Activated CD8-positive, alpha-beta T cell treated with anti-CD3 and anti-CD28 coated beads for 36 hours (primary cell): ENCODE data around the gene NPHP4. TPM values are rescaled to one million over a fixed set of nuclear protein-coding genes. Genes with fewer than 3 reads are reported as not detected.

ENCODE experiments used
- ATAC-seq: fragments of 200-7000 bp; cut with Tn5 transposase; one replicate; pipeline ENCODE4 v1.10.0; 2021; ENCODE audit warnings: mild to moderate bottlenecking, moderate library complexity
- CTCF ChIA-PET: fragments of 350-600 bp; sonication (Branson Sonifier 250); formaldehyde crosslinking; loops from one replicate; lab custom pipeline; 2021; ENCODE audit warnings: antibody characterized with exemption; lab: Charles Lee
- POLR2A ChIA-PET: fragments of 350-600 bp; sonication (Branson Sonifier 250); formaldehyde crosslinking; loops from one replicate; lab custom pipeline; 2021; ENCODE audit warnings: antibody characterized with exemption; lab: Charles Lee
- DNase-seq: peaks from one replicate; pipeline ENCODE4 v3.0.0-alpha.2; 2020
- H3K27ac Mint-ChIP-seq: one replicate; pipeline ENCODE4 v1.8.0; 2021; ENCODE audit warnings: mild to moderate bottlenecking, mixed read lengths
- H3K27me3 Mint-ChIP-seq: one replicate; pipeline ENCODE4 v1.8.0; 2021; ENCODE audit warnings: mixed read lengths
- H3K36me3 Mint-ChIP-seq: one replicate; pipeline ENCODE4 v1.8.0; 2021; ENCODE audit warnings: low read depth, mixed read lengths
- H3K4me1 Mint-ChIP-seq: one replicate; pipeline ENCODE4 v1.8.0; 2021; ENCODE audit warnings: low read depth, mixed read lengths
- H3K4me3 Mint-ChIP-seq: one replicate; pipeline ENCODE4 v1.8.0; 2021; ENCODE audit warnings: mild to moderate bottlenecking, moderate library complexity, mixed read lengths
- H3K9me3 Mint-ChIP-seq: one replicate; pipeline ENCODE4 v1.8.0; 2021; ENCODE audit warnings: mixed read lengths
- intact Hi-C: fragments of 100-400 bp; cut with micrococcal nuclease; formaldehyde crosslinking; loops from one replicate; pipeline ENCODE4 v1.10.0; 2022
- total RNA-seq, 2 experiments: library from RNA; stranded (reverse); gene quantifications; one replicate each; pipeline ENCODE4 v1.2.3, GENCODE V29; 2021
- TF ChIP-seq, protein P1 (sequence below): fragments of 200-600 bp; IDR thresholded peaks from one replicate; pipeline ENCODE4 v1.8.0; 2022; ENCODE audit warnings: antibody characterized with exemption, mild to moderate bottlenecking

Gene NPHP4
- total RNA-seq, 2 experiments from 2014 or later, result 16.5 to 16.8 TPM

DNA sequence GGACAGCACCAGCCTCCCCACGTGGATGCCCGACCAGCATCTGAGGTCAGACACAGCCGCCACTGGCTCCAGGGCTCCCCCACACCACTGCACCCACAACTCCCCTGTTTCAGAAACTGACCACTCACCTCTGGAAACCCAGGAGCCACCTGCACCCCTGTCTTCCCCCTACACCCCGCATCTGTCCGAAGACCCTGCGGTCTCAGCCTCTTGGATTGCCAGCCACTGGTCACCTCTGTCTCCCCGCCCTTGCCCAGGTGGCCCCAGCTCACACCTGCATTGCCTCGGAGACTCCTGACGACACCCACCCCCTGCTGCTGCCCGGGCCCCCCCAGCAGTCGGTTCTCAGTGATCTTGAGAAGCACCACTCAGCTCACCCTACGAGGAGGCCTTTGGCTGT is 21.3 kb upstream of the NPHP4 start:
- H3K4me3 Mint-ChIP-seq, result no peak overlapping the region
- TF ChIP-seq, protein P1, sequence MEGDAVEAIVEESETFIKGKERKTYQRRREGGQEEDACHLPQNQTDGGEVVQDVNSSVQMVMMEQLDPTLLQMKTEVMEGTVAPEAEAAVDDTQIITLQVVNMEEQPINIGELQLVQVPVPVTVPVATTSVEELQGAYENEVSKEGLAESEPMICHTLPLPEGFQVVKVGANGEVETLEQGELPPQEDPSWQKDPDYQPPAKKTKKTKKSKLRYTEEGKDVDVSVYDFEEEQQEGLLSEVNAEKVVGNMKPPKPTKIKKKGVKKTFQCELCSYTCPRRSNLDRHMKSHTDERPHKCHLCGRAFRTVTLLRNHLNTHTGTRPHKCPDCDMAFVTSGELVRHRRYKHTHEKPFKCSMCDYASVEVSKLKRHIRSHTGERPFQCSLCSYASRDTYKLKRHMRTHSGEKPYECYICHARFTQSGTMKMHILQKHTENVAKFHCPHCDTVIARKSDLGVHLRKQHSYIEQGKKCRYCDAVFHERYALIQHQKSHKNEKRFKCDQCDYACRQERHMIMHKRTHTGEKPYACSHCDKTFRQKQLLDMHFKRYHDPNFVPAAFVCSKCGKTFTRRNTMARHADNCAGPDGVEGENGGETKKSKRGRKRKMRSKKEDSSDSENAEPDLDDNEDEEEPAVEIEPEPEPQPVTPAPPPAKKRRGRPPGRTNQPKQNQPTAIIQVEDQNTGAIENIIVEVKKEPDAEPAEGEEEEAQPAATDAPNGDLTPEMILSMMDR, result no peak
- no peaks in the 10 kb centered on the region for H3K9me3 Mint-ChIP-seq
- CTCF ChIA-PET, result no interaction called here
- POLR2A ChIA-PET, result interaction anchor here (1.2 to 1.3 kb wide), 2 partner anchors 13 to 19 kb away, joined by 3 to 4 read pairs; no protein-coding TSS in a partner anchor
- ATAC-seq, result no peak
- H3K4me1 Mint-ChIP-seq, result peaks cover 12% of the 10 kb centered on the region
- intact Hi-C loops, result no loop called here
- H3K36me3 Mint-ChIP-seq, result no peaks in the 10 kb centered on the region
- H3K27me3 Mint-ChIP-seq, result no peaks in the 10 kb centered on the region
- DNase-seq, result no peak
- H3K27ac Mint-ChIP-seq, result no peak overlapping the region

DNA sequence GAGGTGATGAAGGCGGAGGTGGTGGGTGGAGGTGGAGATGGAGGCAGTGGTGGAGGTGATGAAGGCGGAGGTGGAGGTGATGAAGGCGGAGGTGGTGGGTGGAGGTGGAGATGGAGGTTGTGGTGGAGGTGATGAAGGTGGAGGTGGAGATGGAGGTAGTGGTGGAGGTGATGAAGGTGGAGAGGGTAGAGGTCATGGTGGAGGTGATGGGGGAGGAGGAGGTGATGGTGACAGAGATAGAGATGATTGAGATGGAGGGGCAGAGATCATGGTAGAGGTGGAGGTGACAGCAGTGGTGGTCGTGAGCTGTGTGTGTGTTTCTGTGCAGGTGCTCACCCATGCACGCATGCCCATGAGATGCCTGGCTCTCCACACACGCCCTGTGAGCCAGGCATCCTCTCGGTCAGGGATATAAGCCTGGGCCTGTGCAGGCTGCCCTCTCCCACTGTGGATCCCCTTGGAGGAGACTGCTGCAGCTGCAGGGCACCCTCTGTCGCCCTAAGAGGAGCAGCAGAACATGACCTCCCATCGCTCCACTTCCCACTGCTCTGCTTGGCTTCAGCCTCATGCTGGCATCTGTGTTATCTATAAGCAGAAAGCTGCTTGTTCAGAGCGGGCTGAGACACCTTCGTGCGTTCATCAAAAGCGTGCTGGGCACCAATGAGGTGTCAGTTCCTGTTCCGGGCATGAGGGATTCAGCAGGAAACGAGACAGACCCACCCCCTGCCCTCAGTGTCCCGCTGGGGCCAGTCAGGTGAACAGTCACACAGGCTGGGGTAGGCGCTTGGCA is 20.5 kb upstream of the NPHP4 start:
- ATAC-seq, result no peak
- no peaks in the 10 kb centered on the region for H3K27me3 Mint-ChIP-seq

GRCh38 chr1:6011946-6012258 is 19.7 kb upstream of the NPHP4 start:
- Mint-ChIP-seq H3K4me1 (peaks cover 13% of the 10 kb centered on the region), H3K27me3 (no peaks in the 10 kb centered on the region), H3K9me3 (no peaks in the 10 kb centered on the region), H3K27ac (no peak overlapping the region), H3K4me3 (no peak overlapping the region), H3K36me3 (no peaks in the 10 kb centered on the region)
- DNase-seq, result no peak
- ATAC-seq, result no peak
- ChIA-PET POLR2A (interaction anchor here (1.8 kb wide), 1 partner anchor 16 kb away, joined by 4 read pairs; no protein-coding TSS in a partner anchor), CTCF (no interaction called here)
- intact Hi-C loops, result no loop called here
- TF ChIP-seq, protein P1, result no peak

More for the DNA sequence above, 20.5 kb upstream of the NPHP4 start:
- Mint-ChIP-seq H3K27ac (no peak overlapping the region), H3K4me1 (peaks cover 12% of the 10 kb centered on the region), H3K9me3 (no peaks in the 10 kb centered on the region), H3K36me3 (no peaks in the 10 kb centered on the region), H3K4me3 (no peak overlapping the region)
- TF ChIP-seq, protein P1, result no peak
- no peak for DNase-seq
- intact Hi-C loops, result no loop called here
- ChIA-PET CTCF (no interaction called here), POLR2A (interaction anchor here (1.0 to 1.8 kb wide), 3 partner anchors 14 to 36 kb away, joined by 3 to 4 read pairs (median 3); no protein-coding TSS in a partner anchor)

GRCh38 chr1:6011161-6011945 is 19.1 kb upstream of the NPHP4 start:
- DNase-seq, result no peak
- Mint-ChIP-seq H3K27ac (no peak overlapping the region), H3K36me3 (no peaks in the 10 kb centered on the region), H3K4me3 (no peak overlapping the region), H3K4me1 (peaks cover 17% of the 10 kb centered on the region), H3K27me3 (no peaks in the 10 kb centered on the region), H3K9me3 (no peaks in the 10 kb centered on the region)
- intact Hi-C loops, result no loop called here
- ChIA-PET CTCF (no interaction called here), POLR2A (interaction anchor here (0.6 to 1.8 kb wide), 3 partner anchors 16 to 415 kb away, joined by 3 to 4 read pairs (median 4); no protein-coding TSS in a partner anchor)
- no peak for ATAC-seq
- TF ChIP-seq, protein P1, result no peak
